NCI-H2107 treated with DMSO at 0.1 percent for 48 hours (cell line): Measurements from ENCODE around the gene SLC6A18.
A peak's percentile ranks its signal among the peaks of the same experiment; 100 is the strongest.

Source experiments
- DNase-seq: peaks from one replicate; lab custom pipeline; 2025; ENCODE audit not compliant: unreplicated experiment; lab: John Stamatoyannopoulos, UW

Gene SLC6A18

GRCh38 chr5:1230551-1230950 is 5.4 kb downstream of the SLC6A18 start:
- DNase-seq: no peak

- peak; percentile 26 for DNase-seq
Measured at GRCh38 chr5:1231354-1231905, 6.2 kb downstream of the SLC6A18 start.

- DNase-seq: no peak
Measured at GRCh38 chr5:1232780-1233179, 7.6 kb downstream of the SLC6A18 start.

DNA sequence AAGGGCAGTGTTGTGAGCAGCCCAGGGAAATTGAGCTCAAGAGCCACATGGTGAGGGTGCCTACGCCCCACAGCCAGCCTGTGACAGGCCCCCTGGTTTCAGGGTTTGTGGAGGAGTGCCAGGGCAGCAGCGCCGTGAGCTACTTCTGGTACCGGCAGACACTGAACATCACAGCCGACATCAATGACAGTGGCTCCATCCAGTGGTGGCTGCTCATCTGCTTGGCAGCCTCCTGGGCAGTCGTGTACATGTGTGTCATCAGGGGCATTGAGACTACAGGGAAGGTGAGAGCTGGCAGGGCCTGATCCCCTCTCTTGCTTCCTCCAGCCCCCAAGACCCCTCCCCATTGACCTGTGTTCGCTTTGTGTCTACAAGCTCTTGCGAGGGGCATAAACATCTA is 10.2 kb downstream of the SLC6A18 start:
- DNase-seq: no peak

DNA sequence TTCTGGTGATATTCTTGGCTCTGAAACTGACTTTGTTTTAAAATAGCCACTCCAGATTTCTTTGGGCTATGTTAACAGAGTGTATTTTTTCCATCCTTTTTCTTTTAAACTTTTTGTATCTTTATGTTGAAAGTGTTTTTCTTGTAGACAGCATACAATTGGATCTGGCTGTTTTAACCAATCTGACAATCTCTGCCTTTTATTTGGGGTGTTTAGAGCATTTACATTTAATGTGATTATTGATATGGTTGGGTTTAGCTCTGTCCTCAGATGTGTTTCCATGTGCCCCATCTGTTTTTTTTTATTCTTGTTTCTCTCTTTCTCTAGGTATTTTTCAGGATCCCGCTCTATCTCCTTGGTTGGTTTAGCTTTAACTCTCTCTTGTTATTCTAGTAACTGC is 10.7 kb downstream of the SLC6A18 start:
- DNase-seq: no peak

GRCh38 chr5:1239505-1240251 is 14.5 kb downstream of the SLC6A18 start:
- DNase-seq: no peak

DNA sequence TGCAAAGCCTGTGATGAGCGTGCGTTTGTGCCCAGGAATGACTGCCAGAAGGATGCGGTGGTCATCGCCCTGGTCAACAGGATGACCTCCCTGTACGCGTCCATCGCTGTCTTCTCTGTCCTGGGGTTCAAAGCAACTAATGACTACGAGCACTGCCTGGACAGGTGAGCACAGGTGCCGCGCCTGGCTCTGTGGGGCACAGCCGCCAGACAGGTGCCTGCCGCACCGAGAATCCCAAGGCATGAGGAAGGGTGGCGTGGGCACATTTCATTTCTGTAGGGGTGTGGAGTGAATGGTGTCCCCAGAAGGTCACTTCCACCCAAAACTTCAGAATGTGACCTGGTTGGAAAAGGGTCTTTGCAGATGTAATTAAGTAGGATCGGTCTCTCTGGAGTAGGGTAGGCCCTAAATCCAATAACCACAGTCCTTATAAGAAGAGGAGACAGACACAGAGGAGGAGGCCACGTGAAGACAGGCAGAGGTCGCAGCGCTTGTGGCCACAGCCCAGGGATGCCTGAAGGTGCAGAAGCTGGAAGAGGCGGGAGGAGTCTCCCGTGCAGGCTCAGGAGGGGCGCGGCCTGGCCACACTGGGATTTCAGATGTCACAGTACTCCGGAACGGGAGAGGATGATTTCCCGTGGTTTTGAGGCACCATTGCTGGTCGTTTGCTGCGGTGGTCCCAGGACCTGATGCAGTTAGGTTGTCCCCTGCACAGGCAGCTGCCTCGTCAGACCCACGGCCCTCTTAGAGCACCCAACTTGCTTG is 15.5 kb downstream of the SLC6A18 start:
- no peak for DNase-seq

DNA sequence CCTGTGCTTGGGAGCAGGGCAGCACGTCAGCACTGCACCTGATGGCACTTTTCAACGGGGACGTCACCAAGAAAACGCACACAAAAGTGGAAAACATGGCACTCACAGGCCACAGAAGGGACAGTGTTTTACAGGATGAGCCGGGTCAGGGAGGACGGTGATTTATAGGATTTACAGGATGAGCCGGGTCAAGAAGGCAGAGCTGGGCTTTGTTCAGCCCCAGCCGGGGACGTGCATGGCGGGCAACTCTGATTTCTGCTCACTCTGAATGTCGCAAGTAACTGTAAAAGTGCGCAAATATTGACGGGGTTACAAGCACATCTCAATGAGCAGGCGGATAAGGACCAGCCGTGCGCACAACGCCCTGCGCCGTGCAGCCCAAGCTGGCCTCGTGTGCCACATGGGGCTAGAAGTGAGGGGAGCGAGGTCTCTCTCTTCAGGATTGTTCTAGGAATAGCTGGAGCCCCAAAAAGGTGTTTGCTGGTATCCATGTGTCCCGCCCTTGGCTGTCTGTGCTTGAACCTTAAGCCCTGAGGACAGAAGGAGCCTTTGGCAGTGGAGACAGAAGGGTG is 16.4 kb downstream of the SLC6A18 start:
- DNase-seq: no peak

DNA sequence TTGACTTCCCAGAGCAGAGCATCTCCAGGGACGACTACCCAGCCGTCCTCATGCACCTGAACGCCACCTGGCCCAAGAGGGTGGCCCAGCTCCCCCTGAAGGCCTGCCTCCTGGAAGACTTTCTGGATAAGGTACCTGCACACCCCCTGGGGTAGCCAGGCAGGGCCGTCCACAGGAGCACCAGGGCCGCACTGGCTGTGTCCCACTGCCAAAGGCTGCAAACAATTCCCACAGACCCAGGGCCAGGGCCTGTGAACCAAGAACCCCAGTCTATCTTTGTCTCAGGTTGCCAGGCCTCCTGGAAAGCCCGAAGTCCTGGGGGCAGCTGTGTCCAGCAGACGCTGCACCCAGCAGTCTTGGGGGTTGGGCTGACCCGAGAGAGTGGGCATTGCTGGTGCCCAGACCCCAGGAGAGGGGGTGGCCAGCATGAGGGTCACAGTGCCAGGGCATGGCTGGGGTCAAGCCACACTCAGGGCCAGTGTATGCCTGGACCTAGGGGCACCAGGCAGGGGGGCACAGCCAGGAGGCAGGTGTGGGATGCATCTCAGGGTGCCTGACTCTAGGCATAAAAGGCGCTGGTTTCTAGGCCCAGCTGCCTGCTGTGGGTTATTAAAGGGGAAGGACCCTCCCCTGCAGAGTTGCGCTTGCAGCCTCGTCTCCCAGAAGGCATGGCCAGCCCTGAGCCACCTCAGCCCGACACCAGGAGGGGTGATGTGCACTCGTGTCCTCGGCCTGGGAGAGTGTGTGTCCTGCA is 17.7 kb downstream of the SLC6A18 start:
- DNase-seq: no peak

DNA sequence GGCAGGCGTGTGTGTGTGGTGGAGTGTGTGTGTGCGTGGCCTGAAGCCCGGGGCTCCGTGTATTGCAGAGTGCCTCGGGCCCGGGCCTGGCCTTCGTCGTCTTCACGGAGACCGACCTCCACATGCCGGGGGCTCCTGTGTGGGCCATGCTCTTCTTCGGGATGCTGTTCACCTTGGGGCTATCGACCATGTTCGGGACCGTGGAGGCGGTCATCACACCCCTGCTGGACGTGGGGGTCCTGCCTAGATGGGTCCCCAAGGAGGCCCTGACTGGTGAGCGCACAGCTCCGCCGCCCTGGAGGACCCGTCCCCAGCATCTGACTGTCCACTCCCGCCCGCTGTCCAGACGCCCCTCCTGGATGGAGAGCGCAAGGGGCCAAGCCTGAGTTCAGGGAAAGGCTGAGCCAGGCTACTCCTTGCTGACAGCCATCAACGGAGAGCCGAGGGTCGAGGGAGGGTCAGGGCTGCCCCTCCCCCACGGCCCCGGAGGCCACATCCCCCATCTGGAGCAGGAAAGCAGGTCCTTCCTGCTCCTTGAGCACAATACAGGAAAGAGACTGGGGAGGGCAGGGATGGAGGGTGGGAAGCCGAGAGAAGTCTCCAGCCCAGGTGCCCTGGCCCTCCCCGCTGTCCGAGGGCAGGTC is 18.4 kb downstream of the SLC6A18 start:
- no peak for DNase-seq

DNA sequence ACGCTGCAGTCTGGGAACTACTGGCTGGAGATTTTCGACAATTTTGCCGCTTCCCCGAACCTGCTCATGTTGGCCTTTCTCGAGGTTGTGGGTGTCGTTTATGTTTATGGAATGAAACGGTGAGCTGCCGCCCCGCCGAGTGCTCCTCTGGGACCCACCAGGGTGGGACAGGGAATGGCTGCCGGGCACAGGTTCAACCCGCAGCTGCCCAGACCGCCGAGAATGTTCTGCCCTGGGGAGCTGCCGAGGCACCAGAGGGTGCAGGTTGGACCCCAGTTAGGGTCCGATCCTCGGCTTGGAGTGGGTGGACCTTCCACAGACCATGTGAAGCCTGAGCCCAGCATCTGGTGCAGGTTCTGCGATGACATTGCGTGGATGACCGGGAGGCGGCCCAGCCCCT is 19.1 kb downstream of the SLC6A18 start:
- DNase-seq: no peak

DNA sequence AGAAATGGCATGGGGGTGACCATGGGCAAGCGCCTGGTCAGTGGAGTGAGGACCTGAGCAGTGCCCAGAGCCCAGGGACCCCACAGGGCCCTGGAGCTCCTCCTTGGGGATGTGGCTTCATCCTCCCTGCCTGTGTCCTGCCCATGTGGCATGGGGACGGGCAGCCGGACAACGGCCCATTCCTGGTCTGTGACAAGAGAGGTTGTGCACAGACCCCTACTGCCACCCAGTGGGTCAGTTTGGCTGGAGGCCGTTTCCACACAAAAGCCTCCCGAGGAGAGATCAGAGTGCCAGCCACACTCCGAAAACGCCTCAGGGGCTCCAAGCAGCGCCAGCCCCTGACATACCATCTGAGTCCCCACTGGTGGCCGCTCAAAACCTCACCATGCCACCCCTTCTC is 19.8 kb downstream of the SLC6A18 start:
- no peak for DNase-seq

- no peak for DNase-seq
Measured at GRCh38 chr5:1245905-1246576, 20.9 kb downstream of the SLC6A18 start.

DNA sequence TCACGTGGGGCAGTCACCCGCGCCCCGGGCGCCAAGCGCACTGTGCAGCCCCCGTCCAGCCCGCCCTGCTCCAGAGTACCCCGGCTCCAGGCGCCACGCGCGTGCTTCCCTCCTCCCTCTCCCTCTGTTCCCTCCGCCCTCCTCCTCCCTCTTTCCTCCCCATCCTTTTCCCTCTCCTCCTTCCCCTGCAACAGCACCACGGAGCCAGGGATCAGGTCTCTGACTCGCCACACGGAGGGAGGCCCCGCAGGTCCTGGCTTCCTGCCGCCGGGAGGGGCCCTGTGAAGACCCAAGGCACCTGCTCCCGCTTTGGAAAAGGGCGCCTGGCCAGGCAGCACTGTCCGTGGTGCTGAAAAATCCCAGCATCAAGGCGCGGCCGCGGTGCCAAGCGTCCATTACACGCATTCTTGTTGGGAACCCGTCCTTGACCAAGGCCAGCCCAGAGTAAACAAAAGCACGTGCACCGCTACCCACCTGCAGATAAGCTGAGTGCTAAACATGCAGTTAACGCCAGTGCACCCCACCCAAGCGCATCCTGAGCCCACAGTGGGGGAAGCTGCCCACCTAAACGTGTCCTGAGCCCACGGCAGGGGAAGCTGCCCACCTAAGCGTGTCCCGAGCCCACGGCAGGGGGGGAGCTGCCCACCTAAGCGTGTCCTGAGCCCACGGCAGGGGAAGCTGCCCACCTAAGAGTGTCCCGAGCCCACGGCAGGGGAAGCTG is 21.7 kb downstream of the SLC6A18 start:
- DNase-seq: no peak

DNA sequence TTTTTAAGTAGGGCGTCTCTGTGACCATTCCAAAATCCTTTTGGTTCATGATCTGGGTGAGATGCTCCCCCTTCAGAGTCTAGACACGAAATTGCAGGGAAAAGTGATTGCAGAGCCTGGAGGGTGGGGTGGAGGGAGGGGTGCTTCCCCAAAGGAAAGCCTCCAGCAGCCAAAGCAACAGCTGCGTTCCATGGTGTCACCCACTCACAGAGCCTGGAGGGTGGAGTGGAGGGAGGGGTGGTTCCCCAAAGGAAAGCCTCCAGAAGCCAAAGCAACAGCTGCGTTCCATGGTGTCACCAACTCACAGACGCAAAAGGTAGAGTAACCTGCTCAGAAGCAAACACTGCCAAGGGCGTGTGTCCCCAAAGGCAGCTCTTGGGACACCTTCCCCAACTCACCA is 22.6 kb downstream of the SLC6A18 start:
- peak; percentile 67 for DNase-seq

DNA sequence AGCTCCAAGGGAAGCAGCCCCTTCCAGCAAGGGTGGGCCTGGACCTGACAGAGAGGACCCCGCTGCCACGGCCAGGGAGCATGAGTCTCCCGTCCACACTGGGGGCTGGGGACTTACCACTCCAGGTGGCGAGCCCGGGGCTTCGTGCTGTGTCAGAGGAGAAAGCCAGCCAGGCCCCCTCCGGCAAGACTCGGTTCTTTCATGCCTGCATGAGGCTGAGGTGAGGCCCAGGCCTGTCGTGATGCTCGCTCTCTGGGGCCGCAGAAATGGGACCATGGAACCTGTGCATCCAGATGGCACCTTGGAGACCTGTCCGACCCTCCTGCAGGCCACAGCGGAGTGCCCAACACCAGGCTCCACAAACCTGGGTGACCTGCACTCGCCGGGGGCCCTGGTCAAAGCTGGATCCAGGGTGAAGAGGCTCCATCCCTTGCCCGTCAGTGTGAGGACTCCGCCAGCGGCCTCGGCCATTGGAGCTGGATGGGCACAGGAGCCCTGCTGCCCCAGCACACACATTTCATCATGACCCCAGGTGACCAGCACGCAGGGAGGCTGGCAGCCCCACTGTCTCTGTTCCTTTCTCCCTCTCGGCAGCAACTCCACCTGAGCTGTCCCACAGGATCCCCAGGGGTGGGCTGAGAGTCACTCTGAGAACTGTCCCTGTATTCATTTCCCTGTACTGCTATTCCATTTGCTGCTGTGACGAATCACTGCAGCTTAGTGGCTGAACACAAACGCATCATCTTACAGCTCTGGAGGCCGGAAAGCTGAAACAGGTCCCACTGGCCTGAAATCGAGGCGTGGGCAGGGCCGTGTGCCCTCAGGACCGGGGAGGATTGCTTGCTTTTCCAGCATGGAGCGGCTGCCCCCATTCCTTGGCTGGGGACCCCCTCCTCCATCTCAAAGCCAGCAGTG is 24.4 kb downstream of the SLC6A18 start:
- no peak for DNase-seq

DNA sequence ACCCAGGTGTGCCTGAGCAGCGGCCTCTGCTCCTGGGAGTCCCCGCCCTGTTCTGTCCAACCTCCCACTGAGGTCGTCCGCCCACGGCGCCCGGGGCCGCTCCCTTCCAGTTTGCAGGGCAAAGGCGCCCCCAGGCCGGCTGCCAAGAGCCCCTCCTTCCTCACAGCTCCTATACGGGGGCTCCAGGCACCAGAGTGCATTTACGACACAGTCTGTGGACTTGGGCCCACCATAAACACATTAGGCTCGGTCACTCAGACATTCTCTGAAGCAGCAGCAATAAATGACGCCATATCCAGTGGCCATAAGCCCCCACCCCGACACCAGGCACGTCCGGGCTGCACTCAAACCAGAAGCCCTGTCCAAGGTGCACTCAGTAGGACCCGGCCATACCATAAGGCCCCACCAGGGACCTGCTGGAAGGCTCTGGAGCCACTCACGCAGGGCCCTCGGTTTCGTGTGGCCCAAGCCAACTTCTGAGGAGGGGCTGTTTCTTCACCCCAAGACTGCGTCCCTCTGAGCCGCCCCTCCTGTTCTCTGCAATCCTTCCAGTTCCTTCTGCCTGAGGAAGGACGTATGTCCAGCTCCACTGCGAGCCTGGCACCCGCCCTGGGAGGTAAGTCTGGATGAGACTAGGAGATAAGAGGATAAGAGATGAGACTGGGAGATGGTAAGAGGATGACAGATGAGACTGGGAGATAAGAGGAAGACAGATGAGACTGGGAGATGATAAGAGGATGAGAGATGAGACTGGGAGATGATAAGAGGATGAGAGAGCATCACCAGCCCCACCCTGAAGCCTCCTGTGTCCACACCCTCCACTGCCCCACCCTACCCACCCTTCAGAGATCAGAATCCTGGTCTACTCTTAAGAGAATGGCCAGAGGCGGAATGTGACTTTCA is 26.7 kb downstream of the SLC6A18 start:
- DNase-seq: no peak
